GM21515 (cell line): ENCODE data around the gene SLC6A9.

ENCODE experiments used
- ATAC-seq: cut with Tn5 transposase; IDR thresholded peaks from one replicate; pipeline ENCODE4 v1.9.1; 2021; ENCODE audit not compliant: unreplicated experiment

The SLC6A9 gene

DNA sequence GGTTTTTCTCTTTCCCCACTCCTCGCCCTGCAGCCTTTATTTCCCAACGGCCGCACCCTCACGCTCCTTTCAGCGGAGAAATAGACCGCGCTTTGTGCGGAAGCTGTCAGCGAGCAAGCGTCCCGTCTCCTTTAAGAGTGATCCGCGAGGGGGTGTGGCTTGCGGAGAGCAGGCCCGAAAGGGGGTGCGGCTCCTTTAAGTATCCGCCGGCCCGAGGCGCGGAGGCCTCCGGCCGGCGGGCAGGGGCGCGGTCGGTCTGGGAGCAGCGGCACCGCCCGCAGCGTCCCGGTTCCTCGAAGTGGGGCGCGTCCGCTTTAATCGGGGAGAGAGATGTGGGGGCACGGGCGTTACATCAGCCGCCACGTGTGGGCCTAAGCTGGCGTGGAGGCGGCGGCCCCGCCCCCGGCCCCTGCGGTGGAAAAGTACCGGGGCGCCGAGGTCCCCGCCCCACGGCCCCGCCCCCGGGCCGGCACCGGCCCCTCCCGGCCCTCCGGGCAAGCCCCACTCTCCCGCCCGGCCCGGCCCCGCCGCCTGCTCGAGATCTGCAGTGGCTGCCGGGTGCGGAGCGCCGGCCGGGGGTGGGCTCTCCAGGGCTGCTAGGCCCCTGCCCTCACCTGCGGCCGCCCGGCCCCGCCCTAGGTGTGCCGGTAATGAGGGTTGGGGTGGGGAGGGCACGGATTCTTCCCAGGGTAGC is 1.2 kb downstream of the SLC6A9 start:
- ATAC-seq, result peak; percentile 82

DNA sequence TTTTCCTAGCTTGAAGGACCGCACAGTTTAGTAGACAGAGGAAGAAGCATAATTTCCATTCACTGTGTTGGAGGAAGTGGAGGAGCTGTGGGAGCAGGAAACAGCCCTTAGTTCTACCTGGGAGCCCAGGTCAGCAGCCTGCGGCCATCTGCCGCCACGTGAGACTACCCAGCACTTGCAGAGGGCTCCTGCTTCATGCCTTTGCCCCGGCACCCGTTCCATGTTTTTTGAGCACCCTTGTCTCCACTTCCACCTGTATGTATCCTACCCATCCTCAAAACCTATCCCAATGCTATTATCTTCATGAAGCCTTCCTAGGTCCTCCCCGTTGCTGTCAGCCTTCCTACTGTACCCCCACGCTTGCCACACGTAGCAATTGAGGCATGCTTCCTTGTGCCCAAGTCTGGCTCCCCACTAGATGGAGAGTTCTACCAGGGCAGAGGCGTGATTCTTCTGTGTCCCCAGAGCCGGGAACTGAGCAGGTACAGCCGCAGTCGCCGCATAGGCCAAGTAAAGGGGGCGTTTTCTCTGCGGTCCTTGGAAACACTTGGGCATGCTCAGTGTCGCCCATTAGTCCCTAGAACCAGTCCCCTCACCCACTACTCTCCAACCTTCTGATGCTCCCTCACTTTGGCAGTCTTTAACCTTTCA is 1.9 kb downstream of the SLC6A9 start:
- peak; percentile 8 for ATAC-seq

DNA sequence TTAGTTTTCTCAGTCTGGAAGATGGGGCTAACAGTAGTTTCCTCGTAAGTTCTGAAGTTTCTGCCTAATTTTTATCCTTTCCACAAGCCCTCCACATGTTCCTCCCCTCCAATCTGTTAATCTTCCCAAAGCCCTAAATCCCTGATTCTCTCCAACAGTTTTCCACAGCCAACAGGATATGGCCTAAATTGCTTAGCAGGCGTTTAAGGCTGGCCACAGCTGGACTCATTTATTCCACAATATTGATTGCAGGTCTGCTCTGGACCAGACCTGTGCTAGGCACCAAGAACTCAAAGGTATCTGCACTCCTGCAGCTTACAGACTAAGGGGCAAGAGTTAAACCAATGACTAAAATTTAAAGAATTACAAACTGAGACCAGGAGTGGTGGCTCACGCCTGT is 3.9 kb downstream of the SLC6A9 start:
- ATAC-seq, result no peak

GRCh38 chr1:44025816-44026215 is 5.4 kb downstream of the SLC6A9 start:
- no peak for ATAC-seq

DNA sequence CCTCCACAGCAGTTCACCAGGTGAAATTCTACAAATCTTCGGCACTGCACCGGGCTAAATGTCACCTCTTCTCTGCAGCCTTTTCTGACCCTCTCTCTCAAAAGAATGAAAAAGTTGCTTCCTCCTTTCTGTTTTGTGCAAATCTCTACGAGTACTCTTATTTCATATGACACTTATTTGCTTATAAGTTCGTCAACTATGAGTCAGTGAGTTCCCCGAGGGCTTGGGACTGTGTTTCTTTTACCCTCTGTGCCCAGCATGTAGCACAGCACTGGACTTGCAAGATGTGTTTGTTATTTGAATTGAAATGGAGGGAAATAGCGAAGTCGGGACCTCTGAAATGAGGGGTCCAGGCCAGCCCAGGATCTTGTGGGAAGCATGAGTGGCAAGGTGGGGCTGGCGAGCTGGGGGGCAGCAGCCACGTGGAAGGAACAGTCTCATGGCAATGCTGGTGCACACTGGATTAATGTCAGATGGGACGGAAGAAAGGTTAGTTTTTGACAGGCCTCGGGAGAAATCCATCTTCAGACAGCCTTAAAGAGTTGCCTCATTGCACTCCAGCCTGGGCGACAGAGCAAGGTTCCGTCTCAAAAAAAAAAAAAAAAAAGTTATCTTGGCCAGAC is 6.2 kb downstream of the SLC6A9 start:
- ATAC-seq, result no peak

DNA sequence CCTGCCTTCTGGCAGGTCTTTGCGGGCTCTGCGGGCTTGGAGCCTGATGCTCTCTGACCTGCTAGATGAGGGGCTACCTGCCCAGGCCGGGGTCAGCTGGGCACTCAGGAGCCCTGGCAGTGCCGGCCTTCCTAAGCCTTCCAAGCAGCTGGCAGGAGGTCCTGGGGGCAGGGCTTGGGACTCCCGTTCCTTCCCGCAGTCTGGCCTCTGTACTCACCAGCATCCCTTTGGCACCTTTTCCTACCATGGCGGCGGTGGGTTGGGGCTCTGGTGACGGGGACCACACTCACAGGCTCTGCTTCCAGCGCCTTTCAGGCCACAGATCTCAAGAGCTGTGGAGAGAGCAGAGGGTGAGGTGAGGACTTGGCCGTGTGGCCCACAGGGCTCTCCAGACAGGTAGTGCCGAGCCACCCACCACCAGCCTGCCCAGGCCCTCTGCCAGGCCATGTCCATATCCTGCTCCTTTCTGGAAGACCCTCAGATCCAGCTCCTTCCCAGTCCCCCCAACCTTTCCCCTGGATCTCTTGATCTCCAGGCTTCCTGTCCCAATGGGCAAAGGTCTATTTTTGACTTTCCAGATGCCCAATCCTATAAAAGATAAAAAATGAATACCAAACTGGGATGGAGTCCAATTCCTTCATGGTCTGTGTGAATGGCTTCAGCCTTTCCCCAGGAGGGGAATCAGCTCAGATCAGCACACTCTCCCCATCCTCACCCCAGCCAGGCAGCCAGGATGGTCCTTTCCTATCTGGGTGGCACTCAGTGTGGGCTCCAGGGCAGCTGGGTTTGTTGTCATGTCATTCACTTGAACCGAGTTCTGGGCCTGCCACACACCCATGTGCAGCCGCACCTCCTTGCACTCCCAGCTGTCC is 7.0 kb downstream of the SLC6A9 start:
- no peak for ATAC-seq

DNA sequence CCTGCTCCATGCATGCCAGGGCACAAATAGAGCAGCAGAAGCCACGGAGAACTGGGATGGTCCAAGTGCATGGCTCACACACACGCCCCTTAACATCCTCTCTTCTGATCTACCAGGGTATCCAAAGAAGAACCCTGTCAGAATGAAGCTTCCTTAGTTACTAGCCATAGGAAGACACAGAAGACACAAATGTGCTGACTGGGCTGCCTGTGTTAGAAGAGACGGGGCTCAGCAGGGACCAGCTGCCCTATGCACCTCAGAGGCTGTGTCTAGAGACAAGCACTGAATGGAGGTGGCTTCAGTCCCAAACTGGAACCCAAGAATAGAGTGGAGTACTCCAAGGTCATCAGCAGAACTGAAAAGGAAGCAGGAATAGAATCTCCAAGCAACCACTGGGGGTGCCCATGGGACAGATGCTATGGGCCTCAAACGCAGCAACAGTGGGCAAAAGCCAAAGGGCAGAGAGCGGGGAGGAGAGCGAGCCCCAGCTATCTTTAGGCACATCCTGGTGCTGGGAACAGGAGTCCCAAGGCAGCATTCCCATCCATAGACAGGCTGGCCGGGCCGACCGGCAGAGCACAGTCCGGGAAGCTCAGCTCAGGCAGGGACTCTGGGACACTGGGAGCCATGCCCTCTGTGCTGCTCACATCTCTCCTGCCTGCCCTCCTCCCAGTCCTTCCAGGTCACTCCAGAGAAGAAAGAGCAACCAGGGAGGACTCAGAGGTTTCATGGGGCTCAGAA is 9.5 kb downstream of the SLC6A9 start:
- no peak for ATAC-seq

GRCh38 chr1:44021156-44021555 is 10.1 kb downstream of the SLC6A9 start:
- no peak for ATAC-seq

GRCh38 chr1:44020464-44020863 is 10.8 kb downstream of the SLC6A9 start:
- no peak for ATAC-seq

GRCh38 chr1:44019466-44019948 is 11.8 kb downstream of the SLC6A9 start:
- ATAC-seq, result no peak

DNA sequence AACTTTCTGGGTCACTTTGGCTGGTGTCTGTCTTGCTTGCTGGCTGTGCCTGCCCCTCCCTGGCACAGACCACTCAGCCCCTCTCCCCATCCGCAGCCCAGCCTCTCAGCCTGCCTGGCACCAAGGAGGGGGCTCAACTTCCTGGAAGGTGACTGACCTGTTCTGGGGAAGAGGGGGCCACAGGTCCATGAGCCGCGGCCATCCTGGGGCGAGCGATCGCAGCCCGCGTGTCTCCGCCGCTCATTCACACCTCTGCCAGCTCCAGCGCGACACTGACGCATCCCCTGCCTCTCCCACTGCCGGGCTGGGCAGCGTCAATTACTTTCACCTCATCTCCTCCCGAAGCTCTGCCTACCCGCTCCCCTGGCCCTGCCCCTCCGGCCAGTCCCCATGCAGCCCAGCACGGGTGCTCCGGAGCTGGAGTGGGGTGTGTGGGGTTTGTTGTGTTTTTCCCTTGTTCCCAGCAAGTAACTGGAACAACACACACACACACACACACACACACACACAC is 14.3 kb downstream of the SLC6A9 start:
- no peak for ATAC-seq

GRCh38 chr1:44016041-44016889 is 15.0 kb downstream of the SLC6A9 start:
- no peak for ATAC-seq

DNA sequence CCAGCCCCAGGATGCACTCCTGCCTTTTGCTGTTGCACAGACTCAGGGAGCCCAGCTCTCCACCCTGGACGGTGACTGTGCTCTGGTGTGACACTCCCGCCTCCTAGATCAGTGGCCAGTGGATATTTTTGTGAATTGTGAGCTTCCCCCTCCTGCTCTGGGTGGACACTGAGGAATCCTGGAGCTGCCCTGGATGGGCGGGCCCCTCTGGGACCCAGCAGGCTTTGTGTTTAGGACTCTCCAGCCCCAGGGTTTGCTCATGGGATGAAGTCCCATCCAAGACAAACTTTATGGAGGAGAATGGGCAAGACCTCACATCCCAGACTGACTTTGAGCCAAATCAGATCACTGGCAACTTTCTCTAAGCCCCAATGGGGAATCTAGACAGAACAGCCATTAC is 16.1 kb downstream of the SLC6A9 start:
- ATAC-seq, result no peak

DNA sequence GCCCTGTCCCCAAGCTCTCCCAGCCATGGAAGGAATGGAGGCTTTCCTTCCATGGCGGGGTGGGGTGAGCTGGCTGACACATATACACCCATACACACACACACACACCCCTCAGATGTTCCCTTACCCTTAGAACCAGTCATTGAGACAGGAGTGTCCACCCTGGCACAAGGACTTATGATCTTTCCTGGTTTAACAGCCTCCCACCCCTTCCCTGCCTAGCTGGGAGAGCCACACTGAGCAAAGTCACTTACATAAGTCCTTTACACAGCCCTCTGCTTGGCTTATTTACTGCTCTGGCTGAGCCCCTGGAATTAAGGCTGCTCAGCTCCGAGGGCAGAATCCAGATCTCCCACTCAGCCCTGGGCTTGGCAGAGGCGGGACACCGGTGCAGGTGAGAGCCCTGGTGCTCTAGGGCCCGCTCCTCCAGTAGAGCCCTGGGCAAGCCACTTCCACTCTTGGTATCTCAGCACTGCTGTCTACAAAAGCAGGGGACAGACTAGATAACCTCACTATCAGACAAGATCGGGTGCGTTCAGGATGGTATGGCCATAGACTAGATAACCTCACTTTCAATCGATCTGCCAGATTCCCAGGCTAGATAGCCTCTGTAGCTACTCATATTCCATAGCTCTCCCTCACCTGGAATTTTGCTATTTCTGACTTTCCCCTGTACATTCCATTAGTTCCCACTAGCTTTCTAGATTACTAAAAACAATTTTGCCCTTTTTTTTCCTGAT is 16.7 kb downstream of the SLC6A9 start:
- no peak for ATAC-seq

GRCh38 chr1:44013949-44014348 is 17.3 kb downstream of the SLC6A9 start:
- no peak for ATAC-seq

- ATAC-seq, result no peak
Measured at GRCh38 chr1:44012941-44013609, 18.2 kb downstream of the SLC6A9 start.

- ATAC-seq, result no peak
Measured at GRCh38 chr1:44012404-44012803, 18.9 kb downstream of the SLC6A9 start.

- no peak for ATAC-seq
Measured at GRCh38 chr1:44010935-44011471, 20.3 kb downstream of the SLC6A9 start.
